ENCODE results near the gene CLEC10A.

GRCh38 chr17:7114875-7115614 lies 35.0 kb upstream of the CLEC10A start:
- TF ChIP-seq SMARCA5 (IDR thresholded peaks at IDR 0.05) = no peak
- TF ChIP-seq SP1 (IDR thresholded peaks at IDR 0.05; ENCODE audit: low read depth, low read length) = no peak
